Stimulated activated CD4-positive, alpha-beta T cell treated with anti-CD3 and anti-CD28 coated beads, Interleukin-1b, Interleukin-23, amount 100 ng/mL, for 4 hours (primary cell): ENCODE data around the gene SRC.
A peak's percentile ranks its signal among the peaks of the same experiment; 100 is the strongest.
"Not testable (repeated sequence)": the region's sequence is repeated elsewhere in the genome, so short reads cannot be mapped to it uniquely, and the experiment has no call there.

Experiments used
- DNase-seq, 2 donors: peaks; one replicate each; pipeline ENCODE4 v3.0.0-alpha.2; 2020; ENCODE audit warnings: low read depth in 2 of 2

The SRC gene

GRCh38 chr20:37336369-37337207 lies 9.4 kb upstream of the SRC start:
- peak; percentile 23 to 28 for DNase-seq

- no peak for DNase-seq
Measured at GRCh38 chr20:37337208-37337991, 8.5 kb upstream of the SRC start.

- not testable (repeated sequence) for DNase-seq
Measured at GRCh38 chr20:37338380-37338779, 7.6 kb upstream of the SRC start.

- no peak for DNase-seq
Measured at GRCh38 chr20:37339208-37339607, 6.7 kb upstream of the SRC start.

GRCh38 chr20:37339764-37340109 lies 6.2 kb upstream of the SRC start:
- not testable (repeated sequence) for DNase-seq

GRCh38 chr20:37340998-37341397 lies 4.9 kb upstream of the SRC start:
- DNase-seq, result no peak

GRCh38 chr20:37341632-37342031 lies 4.3 kb upstream of the SRC start:
- no peak for DNase-seq

- DNase-seq, result no peak
Measured at GRCh38 chr20:37342231-37343177, 3.4 kb upstream of the SRC start.

GRCh38 chr20:37343212-37343993 lies 2.5 kb upstream of the SRC start:
- DNase-seq, result no peak

GRCh38 chr20:37343994-37344355 lies 2.0 kb upstream of the SRC start:
- no peak for DNase-seq

- no peak for DNase-seq
Measured at GRCh38 chr20:37344506-37345338, 1.2 kb upstream of the SRC start.

GRCh38 chr20:37346236-37346534 lies 245 bp downstream of the SRC start:
- no peak for DNase-seq

- DNase-seq, result no peak
Measured at GRCh38 chr20:37346535-37347346, 801 bp downstream of the SRC start.

GRCh38 chr20:37347347-37347823 lies 1.4 kb downstream of the SRC start:
- no peak for DNase-seq

GRCh38 chr20:37347891-37348791 lies 2.2 kb downstream of the SRC start:
- no peak for DNase-seq

- DNase-seq, result no peak
Measured at GRCh38 chr20:37348792-37349516, 3.0 kb downstream of the SRC start.

GRCh38 chr20:37349517-37350491 lies 3.9 kb downstream of the SRC start:
- DNase-seq, result no peak
